ENCODE measurements around the gene XYLT2.

The XYLT2 gene

DNA sequence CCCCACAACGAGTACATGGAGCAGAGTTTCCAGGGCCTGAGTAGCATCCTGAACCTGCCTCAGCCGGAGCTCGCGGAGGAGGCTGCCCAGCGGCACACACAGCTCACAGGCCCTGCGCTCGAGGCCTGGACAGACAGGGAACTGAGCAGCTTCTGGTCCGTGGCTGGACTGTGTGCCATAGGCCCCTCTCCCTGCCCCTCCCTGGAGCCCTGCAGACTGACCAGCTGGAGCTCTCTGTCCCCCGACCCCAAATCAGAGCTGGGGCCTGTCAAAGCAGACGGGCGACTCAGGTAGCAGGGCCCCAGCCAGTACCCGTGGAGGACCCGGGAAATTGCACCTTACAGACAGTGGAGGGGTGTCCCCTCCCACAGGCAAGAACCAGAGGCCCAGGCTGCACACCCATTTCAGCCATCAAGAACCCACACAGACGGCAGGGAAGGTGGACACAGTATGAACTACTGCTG lies 14.1 kb downstream of the XYLT2 start:
- no peak overlapping the region for H4K8ac ChIP-seq (ENCODE audit: low read length)
- peaks cover 61 to 62% of the 10 kb centered on the region in 2 experiments for H3K36me3 ChIP-seq (ENCODE audit: control insufficient read depth in 1 of 2, insufficient read depth in 2 of 2, low read depth in 1 of 2, low read length in 2 of 2)
- no peak overlapping the region for H4K91ac ChIP-seq (ENCODE audit: low read length)
- H2AK5ac ChIP-seq (ENCODE audit: low read length, severe bottlenecking): no peak overlapping the region
- no peak overlapping the region for H3K4me3 ChIP-seq (ENCODE audit: insufficient read depth in 1 of 2, low read depth in 1 of 2, low read length in 2 of 2)
- H3K4me1 ChIP-seq (ENCODE audit: control insufficient read depth, insufficient read depth, low read depth, low read length): peaks cover 30% of the 10 kb centered on the region
- WGBS: 94% methylated on average over 13 of the region's 14 CpGs
- no peak overlapping the region for H3K23ac ChIP-seq (ENCODE audit: low read length in 2 of 2)
- no peaks in the 10 kb centered on the region for H3K9me3 ChIP-seq (ENCODE audit: control insufficient read depth, low read length)
- no peak overlapping the region for H2BK120ac ChIP-seq (ENCODE audit: low read depth, low read length)
- no peak overlapping the region for H2BK5ac ChIP-seq (ENCODE audit: low read depth, low read length, poor library complexity, severe bottlenecking)
- H3K27me3 ChIP-seq (ENCODE audit: control insufficient read depth in 1 of 2, insufficient read depth in 1 of 2, low read length in 2 of 2): no peaks in the 10 kb centered on the region
- H3K18ac ChIP-seq (ENCODE audit: low read depth in 1 of 2, low read length in 2 of 2): no peak overlapping the region
- H3K27ac ChIP-seq (ENCODE audit: low read length, poor library complexity, severe bottlenecking): no peak overlapping the region
- no peak overlapping the region for H3K4ac ChIP-seq (ENCODE audit: low read depth in 1 of 2, low read length in 2 of 2)
- H3K4me2 ChIP-seq (ENCODE audit: low read length, poor library complexity, severe bottlenecking): no peak overlapping the region
- no peak overlapping the region for H3K14ac ChIP-seq (ENCODE audit: low read length in 2 of 2)
- peaks cover 20% of the 10 kb centered on the region for H3K79me1 ChIP-seq (replicated peaks; ENCODE audit: low read length, poor library complexity, severe bottlenecking)
- H2BK12ac ChIP-seq (ENCODE audit: low read length in 2 of 2): no peak overlapping the region
- no peak for DNase-seq
- no peak overlapping the region for H3K9ac ChIP-seq (ENCODE audit: low read length)
- no peak overlapping the region for H2BK15ac ChIP-seq (ENCODE audit: low read depth, poor library complexity, severe bottlenecking)
- no peak overlapping the region for H2AFZ ChIP-seq (ENCODE audit: low read depth, low read length)

DNA sequence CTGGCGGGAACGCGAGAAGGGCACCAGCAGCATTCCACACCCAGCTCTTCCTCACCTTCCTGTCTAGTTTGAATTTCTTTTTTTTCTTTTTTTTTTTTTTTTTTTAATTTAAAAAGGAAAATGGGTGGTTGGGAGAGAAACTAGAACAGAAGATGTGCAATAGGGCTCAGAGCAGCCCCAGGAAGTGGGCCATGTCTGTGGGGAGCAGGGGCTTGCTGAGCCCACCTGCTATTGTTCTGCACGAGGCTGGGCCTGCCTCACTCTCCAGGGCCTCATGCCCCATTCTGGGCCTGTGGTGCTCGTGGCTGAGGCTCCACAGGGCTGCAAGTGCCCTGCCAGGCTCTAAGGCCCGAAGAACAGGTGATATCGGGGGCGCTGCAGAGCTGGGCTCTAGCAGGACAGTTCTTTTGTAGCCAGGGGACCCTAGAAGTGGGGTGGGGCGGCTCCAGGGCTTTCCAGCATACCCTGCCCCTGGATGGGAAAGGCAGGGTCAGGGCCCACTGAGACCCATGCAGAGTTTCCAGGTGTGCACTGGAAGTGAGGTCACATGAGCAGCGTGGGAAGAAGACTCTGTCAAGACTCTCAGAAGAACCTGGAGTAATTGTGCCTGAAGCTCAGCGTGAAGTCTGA lies 14.7 kb downstream of the XYLT2 start:
- peaks cover 16% of the 10 kb centered on the region for H3K79me1 ChIP-seq (replicated peaks; ENCODE audit: low read length, poor library complexity, severe bottlenecking)
- no peak overlapping the region for H4K91ac ChIP-seq (ENCODE audit: low read length)
- H2BK5ac ChIP-seq (ENCODE audit: low read depth, low read length, poor library complexity, severe bottlenecking): no peak overlapping the region
- no peak overlapping the region for H3K4me3 ChIP-seq (ENCODE audit: insufficient read depth in 1 of 2, low read depth in 1 of 2, low read length in 2 of 2)
- no peak overlapping the region for H3K23ac ChIP-seq (ENCODE audit: low read length in 2 of 2)
- WGBS: 93% methylated on average over 8 of the region's 11 CpGs
- peaks cover 61 to 62% of the 10 kb centered on the region in 2 experiments for H3K36me3 ChIP-seq (ENCODE audit: control insufficient read depth in 1 of 2, insufficient read depth in 2 of 2, low read depth in 1 of 2, low read length in 2 of 2)
- H3K4me1 ChIP-seq (ENCODE audit: control insufficient read depth, insufficient read depth, low read depth, low read length): peaks cover 36% of the 10 kb centered on the region
- no peak overlapping the region for H2BK12ac ChIP-seq (ENCODE audit: low read length in 2 of 2)
- no peak overlapping the region for H3K27ac ChIP-seq (ENCODE audit: low read length, poor library complexity, severe bottlenecking)
- H3K9me3 ChIP-seq (ENCODE audit: control insufficient read depth, low read length): no peaks in the 10 kb centered on the region
- no peak overlapping the region for H3K18ac ChIP-seq (ENCODE audit: low read depth in 1 of 2, low read length in 2 of 2)
- H2BK120ac ChIP-seq (ENCODE audit: low read depth, low read length): no peak overlapping the region
- H3K4me2 ChIP-seq (ENCODE audit: low read length, poor library complexity, severe bottlenecking): no peak overlapping the region
- H2AK5ac ChIP-seq (ENCODE audit: low read length, severe bottlenecking): no peak overlapping the region
- H2AFZ ChIP-seq (ENCODE audit: low read depth, low read length): no peak overlapping the region
- DNase-seq: no peak
- no peak overlapping the region for H3K4ac ChIP-seq (ENCODE audit: low read depth in 1 of 2, low read length in 2 of 2)
- H3K14ac ChIP-seq (ENCODE audit: low read length in 2 of 2): no peak overlapping the region
- no peak overlapping the region for H2BK15ac ChIP-seq (ENCODE audit: low read depth, poor library complexity, severe bottlenecking)
- H4K8ac ChIP-seq (ENCODE audit: low read length): no peak overlapping the region
- H3K27me3 ChIP-seq (ENCODE audit: control insufficient read depth in 1 of 2, insufficient read depth in 1 of 2, low read length in 2 of 2): no peaks in the 10 kb centered on the region
- no peak overlapping the region for H3K9ac ChIP-seq (ENCODE audit: low read length)

- H3K27ac ChIP-seq (ENCODE audit: low read length, poor library complexity, severe bottlenecking): no peak overlapping the region
- peak; percentile 75 for DNase-seq
- peaks cover 13% of the 10 kb centered on the region for H3K79me1 ChIP-seq (replicated peaks; ENCODE audit: low read length, poor library complexity, severe bottlenecking)
- no peak overlapping the region for H2BK12ac ChIP-seq (ENCODE audit: low read length in 2 of 2)
- H2AFZ ChIP-seq (ENCODE audit: low read depth, low read length): no peak overlapping the region
- peaks cover 61 to 62% of the 10 kb centered on the region in 2 experiments for H3K36me3 ChIP-seq (ENCODE audit: control insufficient read depth in 1 of 2, insufficient read depth in 2 of 2, low read depth in 1 of 2, low read length in 2 of 2)
- H3K4me1 ChIP-seq (ENCODE audit: control insufficient read depth, insufficient read depth, low read depth, low read length): peaks cover 39% of the 10 kb centered on the region
- no peaks in the 10 kb centered on the region for H3K9me3 ChIP-seq (ENCODE audit: control insufficient read depth, low read length)
- H3K23ac ChIP-seq (ENCODE audit: low read length in 2 of 2): no peak overlapping the region
- 45% methylated on average over 9 of the region's 11 CpGs for WGBS
- no peak overlapping the region for H3K4me2 ChIP-seq (ENCODE audit: low read length, poor library complexity, severe bottlenecking)
- H2BK120ac ChIP-seq (ENCODE audit: low read depth, low read length): no peak overlapping the region
- H2AK5ac ChIP-seq (ENCODE audit: low read length, severe bottlenecking): peak overlapping the region; percentile 86
- H3K27me3 ChIP-seq (ENCODE audit: control insufficient read depth in 1 of 2, insufficient read depth in 1 of 2, low read length in 2 of 2): no peaks in the 10 kb centered on the region
- H4K8ac ChIP-seq (ENCODE audit: low read length): peak overlapping the region; percentile 19
- peak overlapping the region; percentile 3 for H4K91ac ChIP-seq (ENCODE audit: low read length)
- no peak overlapping the region for H3K4me3 ChIP-seq (ENCODE audit: insufficient read depth in 1 of 2, low read depth in 1 of 2, low read length in 2 of 2)
- peak overlapping the region; percentile 29 for H3K9ac ChIP-seq (ENCODE audit: low read length)
- H2BK5ac ChIP-seq (ENCODE audit: low read depth, low read length, poor library complexity, severe bottlenecking): no peak overlapping the region
- H2BK15ac ChIP-seq (ENCODE audit: low read depth, poor library complexity, severe bottlenecking): no peak overlapping the region
- H3K4ac ChIP-seq (ENCODE audit: low read depth in 1 of 2, low read length in 2 of 2): peak overlapping the region in 1 of 2 experiments; percentile 46
- H3K18ac ChIP-seq (ENCODE audit: low read depth in 1 of 2, low read length in 2 of 2): no peak overlapping the region
- H3K14ac ChIP-seq (ENCODE audit: low read length in 2 of 2): no peak overlapping the region
Measured at GRCh38 chr17:50361561-50362480, 15.9 kb downstream of the XYLT2 start.

DNA sequence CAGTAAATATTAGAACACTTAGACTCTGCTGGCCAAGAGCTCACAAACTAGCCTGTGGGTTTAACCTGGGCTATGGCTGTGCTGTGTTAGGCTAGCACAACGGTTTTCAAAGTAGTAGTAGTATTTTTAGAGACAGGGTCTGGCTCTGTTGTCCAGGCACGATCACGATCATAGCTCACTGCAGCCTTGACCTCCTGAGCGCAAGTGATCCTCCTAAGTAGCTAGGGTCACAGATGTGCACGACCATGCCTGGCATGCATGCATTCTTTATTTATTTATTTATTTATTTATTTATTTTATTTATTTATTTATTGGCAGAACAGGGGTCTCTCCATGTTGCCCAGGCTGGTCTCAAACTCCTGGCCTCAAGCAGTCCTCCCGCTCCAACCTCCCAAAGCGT lies 16.7 kb downstream of the XYLT2 start:
- Histone ChIP-seq H2BK120ac (ENCODE audit: low read depth, low read length) (no peak overlapping the region), H4K91ac (ENCODE audit: low read length) (no peak overlapping the region), H2BK12ac (ENCODE audit: low read length in 2 of 2) (no peak overlapping the region), H3K27ac (ENCODE audit: low read length, poor library complexity, severe bottlenecking) (no peak overlapping the region), H3K23ac (ENCODE audit: low read length in 2 of 2) (no peak overlapping the region), H3K18ac (ENCODE audit: low read depth in 1 of 2, low read length in 2 of 2) (no peak overlapping the region), H3K4me2 (ENCODE audit: low read length, poor library complexity, severe bottlenecking) (no peak overlapping the region), H3K4ac (ENCODE audit: low read depth in 1 of 2, low read length in 2 of 2) (no peak overlapping the region), H3K9ac (ENCODE audit: low read length) (peak overlapping the region; percentile 29), H4K8ac (ENCODE audit: low read length) (no peak overlapping the region), H3K14ac (ENCODE audit: low read length in 2 of 2) (no peak overlapping the region), H3K79me1 (replicated peaks; ENCODE audit: low read length, poor library complexity, severe bottlenecking) (peaks cover 16% of the 10 kb centered on the region), H3K27me3 (ENCODE audit: control insufficient read depth in 1 of 2, insufficient read depth in 1 of 2, low read length in 2 of 2) (no peaks in the 10 kb centered on the region), H3K4me1 (ENCODE audit: control insufficient read depth, insufficient read depth, low read depth, low read length) (peaks cover 39% of the 10 kb centered on the region), H2AK5ac (ENCODE audit: low read length, severe bottlenecking) (no peak overlapping the region), H3K4me3 (ENCODE audit: insufficient read depth in 1 of 2, low read depth in 1 of 2, low read length in 2 of 2) (no peak overlapping the region), H2BK5ac (ENCODE audit: low read depth, low read length, poor library complexity, severe bottlenecking) (no peak overlapping the region), H2AFZ (ENCODE audit: low read depth, low read length) (no peak overlapping the region), H3K9me3 (ENCODE audit: control insufficient read depth, low read length) (no peaks in the 10 kb centered on the region), H2BK15ac (ENCODE audit: low read depth, poor library complexity, severe bottlenecking) (no peak overlapping the region), H3K36me3 (ENCODE audit: control insufficient read depth in 1 of 2, insufficient read depth in 2 of 2, low read depth in 1 of 2, low read length in 2 of 2) (peaks cover 61 to 63% of the 10 kb centered on the region in 2 experiments)
- 83% methylated on average over 6 of the region's 7 CpGs for WGBS
- no peak for DNase-seq

Measured in mesenchymal stem cell (in vitro differentiated cells and primary cell).